ENCODE results near the gene RILPL1. TPM values are rescaled to one million over a fixed set of nuclear protein-coding genes. Genes with fewer than 3 reads are reported as not detected.
"Not testable (repeated sequence)": the region's sequence is repeated elsewhere in the genome, so short reads cannot be mapped to it uniquely, and the experiment has no call there.

Gene RILPL1
- total RNA-seq, 2 experiments from 2014 or later = 2.9 TPM

GRCh38 chr12:123573870-123574269 lies 40.4 kb upstream of the RILPL1 start:
- no peaks in the 10 kb centered on the region for H3K36me3 Mint-ChIP-seq (ENCODE audit: low read depth)
- no peaks in the 10 kb centered on the region for H3K27me3 Mint-ChIP-seq
- peaks cover 4% of the 10 kb centered on the region for H3K4me1 Mint-ChIP-seq (ENCODE audit: low read depth)
- ChIA-PET CTCF (interaction anchor here (1.1 kb wide), 1 partner anchor 8 kb away, joined by 3 read pairs; no protein-coding TSS in a partner anchor), POLR2A (no interaction called here)
- intact Hi-C loops (cut with micrococcal nuclease) = no loop called here
- TF ChIP-seq CTCF (IDR thresholded peaks at IDR 0.05) = no peak
- no peak overlapping the region for H3K27ac Mint-ChIP-seq
- H3K4me3 Mint-ChIP-seq = no peak overlapping the region
- no peak for DNase-seq
- no peak for ATAC-seq
- H3K9me3 Mint-ChIP-seq = no peaks in the 10 kb centered on the region

- intact Hi-C loops (cut with micrococcal nuclease) = no loop called here
- no peak for TF ChIP-seq CTCF (IDR thresholded peaks at IDR 0.05)
- POLR2A ChIA-PET = no interaction called here
- CTCF ChIA-PET = interaction anchor here (0.7 to 1.2 kb wide), 2 partner anchors 9 to 11 kb away, joined by 3 to 5 read pairs; no protein-coding TSS in a partner anchor
- no peaks in the 10 kb centered on the region for H3K36me3 Mint-ChIP-seq (ENCODE audit: low read depth)
- peaks cover 4% of the 10 kb centered on the region for H3K4me1 Mint-ChIP-seq (ENCODE audit: low read depth)
- no peak overlapping the region for H3K27ac Mint-ChIP-seq
- no peaks in the 10 kb centered on the region for H3K27me3 Mint-ChIP-seq
- no peak for ATAC-seq
- H3K4me3 Mint-ChIP-seq = no peak overlapping the region
- no peak for DNase-seq
- H3K9me3 Mint-ChIP-seq = no peaks in the 10 kb centered on the region
Measured at GRCh38 chr12:123572391-123572790, 38.9 kb upstream of the RILPL1 start.

- POLR2A ChIA-PET = no interaction called here
- intact Hi-C loops (cut with micrococcal nuclease) = no loop called here
- peaks cover 4% of the 10 kb centered on the region for H3K4me1 Mint-ChIP-seq (ENCODE audit: low read depth)
Measured at GRCh38 chr12:123571343-123571813, 37.9 kb upstream of the RILPL1 start.

GRCh38 chr12:123559468-123559867 lies 25.9 kb upstream of the RILPL1 start:
- no peak overlapping the region for H3K4me3 Mint-ChIP-seq
- ATAC-seq (no peak), DNase-seq (no peak)
- ChIA-PET POLR2A (no interaction called here), CTCF (interaction anchor here (1.2 to 1.3 kb wide), 2 partner anchors 24 to 58 kb away, joined by 3 read pairs; no protein-coding TSS in a partner anchor)
- intact Hi-C loops (cut with micrococcal nuclease) = no loop called here
- H3K36me3 Mint-ChIP-seq (ENCODE audit: low read depth) = no peaks in the 10 kb centered on the region
- no peak overlapping the region for H3K27ac Mint-ChIP-seq
- H3K9me3 Mint-ChIP-seq = no peaks in the 10 kb centered on the region
- peaks cover 2% of the 10 kb centered on the region for H3K27me3 Mint-ChIP-seq
- TF ChIP-seq CTCF (IDR thresholded peaks at IDR 0.05) = no peak
- no peaks in the 10 kb centered on the region for H3K4me1 Mint-ChIP-seq (ENCODE audit: low read depth)

More at GRCh38 chr12:123571343-123571813, 37.9 kb upstream of the RILPL1 start:
- CTCF ChIA-PET = interaction anchor here (1.5 kb wide), 1 partner anchor 10 kb away, joined by 5 read pairs; no protein-coding TSS in a partner anchor
- no peaks in the 10 kb centered on the region for H3K27me3 Mint-ChIP-seq
- TF ChIP-seq CTCF (IDR thresholded peaks at IDR 0.05) = no peak
- no peak for ATAC-seq
- H3K36me3 Mint-ChIP-seq (ENCODE audit: low read depth) = no peaks in the 10 kb centered on the region
- no peak overlapping the region for H3K4me3 Mint-ChIP-seq
- H3K9me3 Mint-ChIP-seq = no peaks in the 10 kb centered on the region
- DNase-seq = no peak
- no peak overlapping the region for H3K27ac Mint-ChIP-seq

- DNase-seq; H3K4me1 Mint-ChIP-seq (ENCODE audit: low read depth); intact Hi-C loops (cut with micrococcal nuclease); H3K36me3 Mint-ChIP-seq (ENCODE audit: low read depth); POLR2A ChIA-PET; ATAC-seq; H3K4me3 Mint-ChIP-seq; H3K27ac Mint-ChIP-seq; CTCF ChIA-PET; H3K9me3 Mint-ChIP-seq; H3K27me3 Mint-ChIP-seq: not testable (repeated sequence)
Measured at GRCh38 chr12:123558487-123558886, 25.0 kb upstream of the RILPL1 start.

GRCh38 chr12:123554843-123555242 lies 21.3 kb upstream of the RILPL1 start:
- DNase-seq; ATAC-seq; H3K4me1 Mint-ChIP-seq (ENCODE audit: low read depth); H3K27ac Mint-ChIP-seq; CTCF ChIA-PET; H3K4me3 Mint-ChIP-seq; H3K27me3 Mint-ChIP-seq; intact Hi-C loops (cut with micrococcal nuclease); POLR2A ChIA-PET; H3K36me3 Mint-ChIP-seq (ENCODE audit: low read depth); H3K9me3 Mint-ChIP-seq: not testable (repeated sequence)

- H3K36me3 Mint-ChIP-seq (ENCODE audit: low read depth); H3K27ac Mint-ChIP-seq; H3K9me3 Mint-ChIP-seq; H3K27me3 Mint-ChIP-seq; H3K4me1 Mint-ChIP-seq (ENCODE audit: low read depth); H3K4me3 Mint-ChIP-seq; DNase-seq; ATAC-seq; CTCF ChIA-PET; POLR2A ChIA-PET; intact Hi-C loops (cut with micrococcal nuclease): not testable (repeated sequence)
Measured at GRCh38 chr12:123554136-123554535, 20.6 kb upstream of the RILPL1 start.

All from activated CD8-positive, alpha-beta T cell treated with anti-CD3 and anti-CD28 coated beads for 36 hours (primary cell).